HepG2 (cell line): ENCODE data around the gene TMEFF2.

Source experiments
- MYNN ChIP-seq: sonication (generic); formaldehyde crosslinking; IDR thresholded peaks from 2 replicates; pipeline ENCODE4 v1.4.0; 2020; ENCODE audit warnings: mild to moderate bottlenecking, low read depth, missing genetic modification reagents
- POLR2A ChIP-seq, 2 experiments: IDR thresholded peaks; 2 replicates each; pipeline ENCODE4 v1.6.1; 2011; ENCODE audit warnings: low read depth in 2 of 2, low read length in 2 of 2, mild to moderate bottlenecking in 1 of 2, moderate library complexity in 1 of 2; ENCODE audit not compliant: insufficient read depth in 1 of 2
- SP4 ChIP-seq: sonication (generic); formaldehyde crosslinking; IDR thresholded peaks from 2 replicates; pipeline ENCODE4 v1.8.1; 2023; ENCODE audit warnings: mild to moderate bottlenecking, missing genetic modification reagents
- TF ChIP-seq, protein P1 (sequence below): sonication (generic); formaldehyde crosslinking; IDR thresholded peaks from 2 replicates; pipeline ENCODE4 v1.5.0; 2020; ENCODE audit warnings: missing genetic modification reagents
- TF ChIP-seq, protein P2 (sequence below), 2 experiments: sonication (generic) in 1 of 2; formaldehyde crosslinking in 1 of 2; IDR thresholded peaks; 2 replicates each; pipeline versions ENCODE4 v1.5.1 to v1.6.1; 2011 to 2020; ENCODE audit warnings: borderline replicate concordance in 1 of 2, low read depth in 1 of 2, low read length in 1 of 2, mild to moderate bottlenecking in 1 of 2, missing genetic modification reagents in 1 of 2, moderate library complexity in 1 of 2
- TF ChIP-seq, protein P3 (sequence below): sonication (generic); formaldehyde crosslinking; IDR thresholded peaks from 2 replicates; pipeline ENCODE4 v1.5.0; 2020; ENCODE audit warnings: missing genetic modification reagents

DNA sequence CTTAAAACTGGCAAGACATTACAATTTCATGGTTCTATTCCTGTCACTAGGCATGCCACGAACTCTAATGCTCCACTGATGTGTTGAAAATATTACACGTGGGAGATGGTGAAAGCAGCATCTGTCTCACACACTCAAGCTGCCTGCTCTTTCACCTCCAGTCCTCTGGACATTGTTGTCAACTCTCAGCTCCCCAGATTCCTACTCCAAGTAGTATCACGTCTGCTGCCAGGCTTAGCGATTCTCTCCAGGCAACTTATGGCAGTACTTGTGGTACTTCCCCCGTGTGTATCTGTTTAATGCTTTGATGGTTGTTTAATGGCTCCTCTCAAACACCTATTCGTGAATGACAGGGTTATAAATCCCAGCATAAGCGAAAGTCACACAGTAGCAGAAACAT, 103.8 kb downstream of the TMEFF2 start:
- no peak for TF ChIP-seq POLR2A (IDR thresholded peaks at IDR 0.05; ENCODE audit: insufficient read depth in 1 of 2, low read depth in 2 of 2, low read length in 2 of 2)
- TF ChIP-seq, protein P1, sequence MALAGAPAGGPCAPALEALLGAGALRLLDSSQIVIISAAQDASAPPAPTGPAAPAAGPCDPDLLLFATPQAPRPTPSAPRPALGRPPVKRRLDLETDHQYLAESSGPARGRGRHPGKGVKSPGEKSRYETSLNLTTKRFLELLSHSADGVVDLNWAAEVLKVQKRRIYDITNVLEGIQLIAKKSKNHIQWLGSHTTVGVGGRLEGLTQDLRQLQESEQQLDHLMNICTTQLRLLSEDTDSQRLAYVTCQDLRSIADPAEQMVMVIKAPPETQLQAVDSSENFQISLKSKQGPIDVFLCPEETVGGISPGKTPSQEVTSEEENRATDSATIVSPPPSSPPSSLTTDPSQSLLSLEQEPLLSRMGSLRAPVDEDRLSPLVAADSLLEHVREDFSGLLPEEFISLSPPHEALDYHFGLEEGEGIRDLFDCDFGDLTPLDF (CRISPR knock-in tag): no peak
- TF ChIP-seq, protein P2, sequence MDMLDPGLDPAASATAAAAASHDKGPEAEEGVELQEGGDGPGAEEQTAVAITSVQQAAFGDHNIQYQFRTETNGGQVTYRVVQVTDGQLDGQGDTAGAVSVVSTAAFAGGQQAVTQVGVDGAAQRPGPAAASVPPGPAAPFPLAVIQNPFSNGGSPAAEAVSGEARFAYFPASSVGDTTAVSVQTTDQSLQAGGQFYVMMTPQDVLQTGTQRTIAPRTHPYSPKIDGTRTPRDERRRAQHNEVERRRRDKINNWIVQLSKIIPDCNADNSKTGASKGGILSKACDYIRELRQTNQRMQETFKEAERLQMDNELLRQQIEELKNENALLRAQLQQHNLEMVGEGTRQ (IDR thresholded peaks at IDR 0.05; ENCODE audit: low read depth, low read length): no peak
- TF ChIP-seq, protein P2 (CRISPR knock-in tag; IDR thresholded peaks at IDR 0.05; ENCODE audit: borderline replicate concordance): no peak
- TF ChIP-seq, protein P3, sequence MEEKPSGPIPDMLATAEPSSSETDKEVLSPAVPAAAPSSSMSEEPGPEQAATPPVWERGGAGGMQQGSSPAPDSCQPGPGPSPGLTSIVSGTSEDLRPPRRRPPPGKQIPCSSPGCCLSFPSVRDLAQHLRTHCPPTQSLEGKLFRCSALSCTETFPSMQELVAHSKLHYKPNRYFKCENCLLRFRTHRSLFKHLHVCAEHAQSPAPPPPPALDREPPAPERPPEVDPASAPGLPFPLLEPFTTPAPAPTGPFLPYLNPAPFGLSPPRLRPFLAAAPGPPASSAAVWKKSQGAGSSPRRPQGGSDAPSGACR (CRISPR knock-in tag): no peak
- no peak for TF ChIP-seq MYNN (CRISPR knock-in tag)
- TF ChIP-seq SP4: no peak
